Osteocyte (in vitro differentiated cells): ENCODE results near the gene DPY30. TPM values are rescaled to one million over a fixed set of nuclear protein-coding genes. Genes with fewer than 3 reads are reported as not detected.

Experiments
- DNase-seq: peaks from one replicate; pipeline ENCODE4 v3.0.0; 2021; ENCODE audit warnings: mixed read lengths; ENCODE audit not compliant: unreplicated experiment; ENCODE audit errors: extremely low spot score
- H3K27ac Mint-ChIP-seq: one replicate; pipeline ENCODE4 v1.8.0; 2021; ENCODE audit warnings: mild to moderate bottlenecking, mixed read lengths; ENCODE audit not compliant: unreplicated experiment
- H3K27me3 Mint-ChIP-seq: one replicate; pipeline ENCODE4 v1.8.0; 2021; ENCODE audit warnings: mixed read lengths; ENCODE audit not compliant: unreplicated experiment
- H3K36me3 Mint-ChIP-seq: one replicate; pipeline ENCODE4 v1.8.0; 2021; ENCODE audit warnings: mixed read lengths; ENCODE audit not compliant: unreplicated experiment
- H3K4me1 Mint-ChIP-seq: one replicate; pipeline ENCODE4 v1.8.0; 2021; ENCODE audit warnings: mixed read lengths; ENCODE audit not compliant: unreplicated experiment
- H3K4me3 Mint-ChIP-seq: one replicate; pipeline ENCODE4 v1.8.0; 2021; ENCODE audit warnings: mild to moderate bottlenecking, moderate library complexity, mixed read lengths; ENCODE audit not compliant: unreplicated experiment
- H3K9me3 Mint-ChIP-seq: one replicate; pipeline ENCODE4 v1.8.0; 2021; ENCODE audit warnings: mixed read lengths; ENCODE audit not compliant: unreplicated experiment
- total RNA-seq: library from RNA; stranded (reverse); gene quantifications from 2 replicates; pipeline ENCODE4 v1.2.1, GENCODE V29; 2021
- TF ChIP-seq, protein P1 (sequence below): fragments of 200-600 bp; sonication (generic); IDR thresholded peaks from 2 replicates; pipeline ENCODE4 v1.5.0; 2021; ENCODE audit warnings: antibody characterized with exemption, mild to moderate bottlenecking, moderate library complexity

Gene DPY30
- total RNA-seq, 1 donor from 2014 or later: 56.4 TPM

DNA sequence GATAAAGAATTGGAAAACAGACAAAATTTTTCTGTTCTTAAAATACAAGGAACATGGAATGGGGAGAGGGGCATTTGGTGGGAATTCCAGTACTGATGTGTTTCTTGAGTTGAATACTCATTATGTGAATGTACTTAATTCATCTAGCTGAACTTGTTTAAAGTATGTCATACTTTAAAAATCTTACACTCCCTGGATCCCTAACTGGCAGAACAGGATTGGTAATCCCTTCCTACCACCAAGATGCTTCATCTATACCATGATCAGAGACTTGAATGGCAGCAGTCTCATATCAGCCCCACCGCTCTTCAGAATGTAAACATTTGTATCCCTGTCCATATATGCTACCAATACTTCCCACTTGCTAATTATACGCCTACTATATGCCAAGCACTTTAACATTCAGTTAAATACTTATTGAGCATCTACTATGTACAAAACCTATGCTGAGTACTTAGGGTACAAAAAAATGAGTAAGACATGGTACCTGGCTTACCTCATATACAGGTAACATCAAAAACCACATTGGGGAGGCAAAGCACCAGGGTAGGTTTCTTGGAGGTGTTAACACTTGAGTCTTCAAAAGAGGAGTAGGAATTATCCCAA lies 34.1 kb downstream of the DPY30 start:
- H3K4me3 Mint-ChIP-seq: no peak overlapping the region
- no peak overlapping the region for H3K27ac Mint-ChIP-seq
- H3K4me1 Mint-ChIP-seq: peaks cover 32% of the 10 kb centered on the region
- H3K27me3 Mint-ChIP-seq: no peaks in the 10 kb centered on the region
- no peak for DNase-seq
- H3K36me3 Mint-ChIP-seq: peaks cover 1% of the 10 kb centered on the region
- TF ChIP-seq, protein P1, sequence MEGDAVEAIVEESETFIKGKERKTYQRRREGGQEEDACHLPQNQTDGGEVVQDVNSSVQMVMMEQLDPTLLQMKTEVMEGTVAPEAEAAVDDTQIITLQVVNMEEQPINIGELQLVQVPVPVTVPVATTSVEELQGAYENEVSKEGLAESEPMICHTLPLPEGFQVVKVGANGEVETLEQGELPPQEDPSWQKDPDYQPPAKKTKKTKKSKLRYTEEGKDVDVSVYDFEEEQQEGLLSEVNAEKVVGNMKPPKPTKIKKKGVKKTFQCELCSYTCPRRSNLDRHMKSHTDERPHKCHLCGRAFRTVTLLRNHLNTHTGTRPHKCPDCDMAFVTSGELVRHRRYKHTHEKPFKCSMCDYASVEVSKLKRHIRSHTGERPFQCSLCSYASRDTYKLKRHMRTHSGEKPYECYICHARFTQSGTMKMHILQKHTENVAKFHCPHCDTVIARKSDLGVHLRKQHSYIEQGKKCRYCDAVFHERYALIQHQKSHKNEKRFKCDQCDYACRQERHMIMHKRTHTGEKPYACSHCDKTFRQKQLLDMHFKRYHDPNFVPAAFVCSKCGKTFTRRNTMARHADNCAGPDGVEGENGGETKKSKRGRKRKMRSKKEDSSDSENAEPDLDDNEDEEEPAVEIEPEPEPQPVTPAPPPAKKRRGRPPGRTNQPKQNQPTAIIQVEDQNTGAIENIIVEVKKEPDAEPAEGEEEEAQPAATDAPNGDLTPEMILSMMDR: no peak
- H3K9me3 Mint-ChIP-seq: no peaks in the 10 kb centered on the region

DNA sequence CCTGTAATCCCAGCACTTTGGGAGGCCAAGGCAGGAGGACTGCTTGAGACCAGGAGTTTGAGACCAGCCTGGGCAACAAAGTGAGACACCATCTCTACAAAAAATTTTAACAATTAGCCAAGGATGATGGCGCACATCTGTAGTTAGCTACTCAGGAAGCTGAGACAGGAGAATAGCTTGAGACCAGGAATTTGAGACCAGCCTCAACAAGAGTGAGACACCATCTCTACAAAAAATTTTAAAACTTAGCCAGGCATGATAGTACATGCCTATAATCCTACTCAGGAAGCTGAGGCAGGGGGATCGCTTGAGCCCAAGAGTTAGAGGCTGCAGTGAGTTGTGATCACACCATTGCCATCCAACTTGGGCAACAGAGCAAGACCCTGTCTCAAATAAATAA lies 35.8 kb downstream of the DPY30 start:
- peaks cover 34% of the 10 kb centered on the region for H3K4me1 Mint-ChIP-seq
- DNase-seq: no peak
- TF ChIP-seq, protein P1: no peak
- no peak overlapping the region for H3K27ac Mint-ChIP-seq
- no peaks in the 10 kb centered on the region for H3K9me3 Mint-ChIP-seq
- peaks cover 1% of the 10 kb centered on the region for H3K36me3 Mint-ChIP-seq
- no peak overlapping the region for H3K4me3 Mint-ChIP-seq
- no peaks in the 10 kb centered on the region for H3K27me3 Mint-ChIP-seq

DNA sequence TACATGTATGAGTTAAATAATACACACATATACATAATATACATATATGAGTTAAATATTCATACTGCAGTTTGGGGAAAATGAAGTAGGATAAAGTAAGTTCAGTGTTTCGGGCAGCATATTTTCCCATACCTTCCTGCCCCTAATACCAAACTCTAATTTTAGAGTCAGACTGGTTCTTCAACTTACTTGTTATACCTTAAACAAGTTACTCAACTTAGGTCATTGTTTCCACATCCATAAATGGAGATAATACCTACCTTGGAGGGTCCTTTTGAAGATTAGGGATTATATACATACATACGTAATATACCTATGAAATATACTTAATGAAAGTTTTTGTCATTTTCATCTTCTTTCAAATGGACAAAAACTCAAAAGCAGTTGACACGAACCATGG lies 37.2 kb downstream of the DPY30 start:
- DNase-seq: no peak
- Mint-ChIP-seq H3K4me3 (no peak overlapping the region), H3K27ac (no peak overlapping the region), H3K27me3 (no peaks in the 10 kb centered on the region), H3K36me3 (peaks cover 1% of the 10 kb centered on the region), H3K4me1 (peaks cover 31% of the 10 kb centered on the region), H3K9me3 (no peaks in the 10 kb centered on the region)
- TF ChIP-seq, protein P1: no peak

DNA sequence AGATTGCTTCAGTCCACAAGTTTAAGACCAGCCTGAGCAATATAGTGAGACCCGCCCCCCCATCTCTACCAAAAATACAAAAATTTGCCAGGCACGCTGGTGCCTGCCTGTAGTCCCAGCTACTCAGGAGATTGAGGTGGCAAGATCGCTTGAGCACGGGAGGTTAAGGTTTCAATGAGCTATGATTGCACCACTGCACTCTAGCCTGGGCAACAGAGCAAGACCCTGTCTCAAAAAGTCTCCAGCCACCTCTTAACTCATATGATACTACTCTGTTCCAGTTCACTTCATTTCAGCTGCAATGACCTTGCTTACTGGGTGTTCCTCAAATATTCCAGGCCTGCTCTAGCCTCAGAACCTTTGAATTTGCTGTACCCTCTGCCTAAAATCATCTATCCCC lies 40.2 kb downstream of the DPY30 start:
- Mint-ChIP-seq H3K36me3 (no peaks in the 10 kb centered on the region), H3K9me3 (no peaks in the 10 kb centered on the region), H3K27ac (no peak overlapping the region), H3K4me3 (no peak overlapping the region), H3K4me1 (peaks cover 31% of the 10 kb centered on the region), H3K27me3 (no peaks in the 10 kb centered on the region)
- DNase-seq: no peak
- TF ChIP-seq, protein P1: no peak

DNA sequence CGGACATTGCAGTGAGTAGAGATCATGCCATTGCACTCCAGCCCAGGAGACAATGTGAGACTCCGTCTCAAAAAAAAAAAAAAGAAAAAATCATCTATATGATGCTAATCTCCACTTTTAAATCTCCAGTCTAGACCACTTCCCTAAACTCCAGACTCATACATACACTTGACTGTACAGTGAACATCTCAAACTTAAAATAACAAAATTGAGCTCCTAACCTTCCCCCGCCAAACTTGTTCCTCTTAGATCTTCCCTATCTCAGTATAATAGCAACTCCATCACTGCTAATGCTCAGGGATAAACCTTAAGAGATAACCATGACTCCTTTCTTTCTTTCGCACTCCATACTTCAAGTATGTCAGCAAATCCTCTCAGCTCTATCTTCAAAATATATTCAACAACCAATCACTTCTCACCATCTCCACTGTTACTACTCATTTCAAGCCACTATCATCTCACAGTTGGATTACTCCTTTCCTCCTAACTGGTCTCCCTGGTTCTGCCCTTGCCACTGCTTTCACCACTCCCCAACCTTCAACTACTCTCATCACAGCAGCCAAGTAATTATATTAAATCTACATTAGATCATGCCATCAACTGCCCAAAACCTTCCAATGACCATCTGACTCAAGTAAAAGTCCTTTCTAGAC lies 40.7 kb downstream of the DPY30 start:
- H3K4me3 Mint-ChIP-seq: no peak overlapping the region
- no peaks in the 10 kb centered on the region for H3K27me3 Mint-ChIP-seq
- H3K27ac Mint-ChIP-seq: no peak overlapping the region
- no peaks in the 10 kb centered on the region for H3K36me3 Mint-ChIP-seq
- TF ChIP-seq, protein P1: no peak
- no peaks in the 10 kb centered on the region for H3K9me3 Mint-ChIP-seq
- DNase-seq: no peak
- H3K4me1 Mint-ChIP-seq: peaks cover 29% of the 10 kb centered on the region
